Endodermal cell (in vitro differentiated cells): ENCODE measurements around the gene UNC13C. TPM values are rescaled to one million over a fixed set of nuclear protein-coding genes. Genes with fewer than 3 reads are reported as not detected.

Experiments used
- DNase-seq: peaks from one replicate; pipeline ENCODE4 v3.0.0-alpha.2; 2017
- H3K27ac ChIP-seq: 2 replicates; pipeline ENCODE4 v1.5.1; 2013; ENCODE audit warnings: mild to moderate bottlenecking, low read depth, low read length, moderate library complexity
- H3K27me3 ChIP-seq: 2 replicates; pipeline ENCODE4 v1.6.1; 2013; ENCODE audit warnings: mild to moderate bottlenecking, low read length, moderate library complexity; ENCODE audit not compliant: insufficient read depth, control insufficient read depth, poor library complexity, severe bottlenecking
- H3K36me3 ChIP-seq: 2 replicates; pipeline ENCODE4 v1.7.0; 2013; ENCODE audit warnings: mild to moderate bottlenecking, low read length, moderate library complexity; ENCODE audit not compliant: control insufficient read depth, insufficient read depth
- H3K4me1 ChIP-seq: one replicate; pipeline ENCODE4 v1.7.0; 2013; ENCODE audit warnings: low read length; ENCODE audit not compliant: control insufficient read depth, insufficient read depth
- H3K4me3 ChIP-seq: 2 replicates; pipeline ENCODE4 v1.5.1; 2013; ENCODE audit warnings: mild to moderate bottlenecking, low read length, moderate library complexity
- H3K9ac ChIP-seq: 2 replicates; pipeline ENCODE4 v1.6.1; 2013; ENCODE audit warnings: mild to moderate bottlenecking, low read length, moderate library complexity; ENCODE audit not compliant: poor library complexity, severe bottlenecking; ENCODE audit errors: extremely low read depth
- H3K9me3 ChIP-seq: 2 replicates; pipeline ENCODE4 v1.6.1; 2013; ENCODE audit warnings: mild to moderate bottlenecking, low read length, moderate library complexity; ENCODE audit not compliant: control insufficient read depth
- H3K27ac Mint-ChIP-seq: 2 replicates; pipeline ENCODE4 v1.8.0; 2020; ENCODE audit warnings: mixed read lengths
- H3K27me3 Mint-ChIP-seq: 2 replicates; pipeline ENCODE4 v1.8.0; 2021; ENCODE audit warnings: mild to moderate bottlenecking, mixed read lengths; ENCODE audit not compliant: insufficient read depth
- H3K36me3 Mint-ChIP-seq: 2 replicates; pipeline ENCODE4 v1.8.0; 2020; ENCODE audit warnings: low read depth, mixed read lengths
- H3K4me1 Mint-ChIP-seq: 2 replicates; pipeline ENCODE4 v1.8.0; 2020; ENCODE audit warnings: mixed read lengths
- H3K4me3 Mint-ChIP-seq: 2 replicates; pipeline ENCODE4 v1.8.0; 2020; ENCODE audit warnings: mild to moderate bottlenecking, moderate library complexity, mixed read lengths
- H3K9me3 Mint-ChIP-seq: 2 replicates; pipeline ENCODE4 v1.8.0; 2020; ENCODE audit warnings: mild to moderate bottlenecking, mixed read lengths
- WGBS, 2 experiments: methylation state at CpG; one replicate each; pipeline versions ENCODE4 v1.1.5 to v1.1.7; 2013; ENCODE audit warnings: missing lambda C conversion rate in 2 of 2, mixed read lengths in 1 of 2; ENCODE audit not compliant: insufficient coverage in 1 of 2, insufficient read length in 1 of 2; 5-methylcytosine and 5-hydroxymethylcytosine counted together
- total RNA-seq, 2 donors: library from RNA; stranded (reverse); fragmentation: NEBNext Ultra II Directional in 1 of 2; extraction: Animal tissue kit (Norgen Biotek cat#: 25700) in 1 of 2; gene quantifications; 2 replicates in 1 of 2; 3 replicates in 1 of 2; pipeline ENCODE4 v1.2.1, GENCODE V29; 2021
- TF ChIP-seq, protein P1 (sequence below): fragments of 200-600 bp; sonication (generic); conservative IDR thresholded peaks from 2 replicates; pipeline ENCODE4 v1.5.0; 2021; ENCODE audit warnings: antibody characterized with exemption, mild to moderate bottlenecking

The UNC13C gene
- total RNA-seq, 2 donors from 2014 or later: 7.2 to 19.9 TPM

DNA sequence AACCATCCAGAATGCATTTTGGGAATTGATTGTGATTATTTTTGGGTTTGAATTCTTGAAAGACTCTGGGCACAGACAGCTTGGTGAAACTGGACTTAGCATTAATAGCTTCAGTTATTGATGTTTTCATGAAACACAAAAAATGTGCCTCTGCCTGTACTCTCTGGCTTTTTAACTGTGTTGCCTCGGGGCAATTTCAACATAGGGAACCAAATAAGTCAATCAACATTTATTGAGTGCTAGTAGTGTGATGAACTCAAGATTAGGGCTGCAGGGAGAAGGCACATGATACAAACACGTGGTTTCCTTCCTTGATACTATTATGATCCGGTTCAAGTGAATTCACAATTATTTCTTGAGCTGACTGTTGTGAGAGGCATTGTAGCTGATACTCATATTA, 50.8 kb downstream of the UNC13C start:
- WGBS, 2 experiments: 91% methylated on average over 2 of the region's 3 CpGs; no CpG with 5 or more reads in 1 of the 2 experiments
- Histone ChIP-seq H3K4me1 (peaks cover 8% of the 10 kb centered on the region), H3K36me3 (no peaks in the 10 kb centered on the region), H3K9ac (no peak overlapping the region), H3K4me3 (no peak overlapping the region), H3K9me3 (no peaks in the 10 kb centered on the region), H3K27ac (no peak overlapping the region), H3K27me3 (no peaks in the 10 kb centered on the region)
- H3K9me3 Mint-ChIP-seq: peaks cover 11% of the 10 kb centered on the region
- no peaks in the 10 kb centered on the region for H3K27me3 Mint-ChIP-seq
- TF ChIP-seq, protein P1, sequence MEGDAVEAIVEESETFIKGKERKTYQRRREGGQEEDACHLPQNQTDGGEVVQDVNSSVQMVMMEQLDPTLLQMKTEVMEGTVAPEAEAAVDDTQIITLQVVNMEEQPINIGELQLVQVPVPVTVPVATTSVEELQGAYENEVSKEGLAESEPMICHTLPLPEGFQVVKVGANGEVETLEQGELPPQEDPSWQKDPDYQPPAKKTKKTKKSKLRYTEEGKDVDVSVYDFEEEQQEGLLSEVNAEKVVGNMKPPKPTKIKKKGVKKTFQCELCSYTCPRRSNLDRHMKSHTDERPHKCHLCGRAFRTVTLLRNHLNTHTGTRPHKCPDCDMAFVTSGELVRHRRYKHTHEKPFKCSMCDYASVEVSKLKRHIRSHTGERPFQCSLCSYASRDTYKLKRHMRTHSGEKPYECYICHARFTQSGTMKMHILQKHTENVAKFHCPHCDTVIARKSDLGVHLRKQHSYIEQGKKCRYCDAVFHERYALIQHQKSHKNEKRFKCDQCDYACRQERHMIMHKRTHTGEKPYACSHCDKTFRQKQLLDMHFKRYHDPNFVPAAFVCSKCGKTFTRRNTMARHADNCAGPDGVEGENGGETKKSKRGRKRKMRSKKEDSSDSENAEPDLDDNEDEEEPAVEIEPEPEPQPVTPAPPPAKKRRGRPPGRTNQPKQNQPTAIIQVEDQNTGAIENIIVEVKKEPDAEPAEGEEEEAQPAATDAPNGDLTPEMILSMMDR: no peak
- no peak overlapping the region for H3K27ac Mint-ChIP-seq
- no peak overlapping the region for H3K4me3 Mint-ChIP-seq
- peaks cover 2% of the 10 kb centered on the region for H3K36me3 Mint-ChIP-seq
- peaks cover 19% of the 10 kb centered on the region for H3K4me1 Mint-ChIP-seq
- DNase-seq: no peak

DNA sequence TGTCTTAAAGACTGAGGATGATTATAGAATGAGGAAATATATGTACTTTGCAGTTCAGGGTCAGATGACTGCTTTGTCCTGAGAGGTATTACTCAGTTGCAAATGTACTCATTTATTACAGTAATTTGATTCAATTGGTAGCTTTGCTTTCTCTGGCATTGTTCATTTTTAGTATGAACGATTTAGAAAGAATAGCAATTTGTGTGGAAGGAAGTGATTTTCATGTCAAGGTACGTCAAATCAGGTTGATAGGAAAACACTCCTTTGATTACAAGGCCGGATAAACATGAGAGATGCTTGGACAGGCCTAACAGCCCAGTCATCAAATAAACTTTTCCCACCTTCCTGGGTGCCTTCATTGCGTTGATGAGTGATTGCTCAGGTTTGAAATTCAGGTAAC, 53.8 kb downstream of the UNC13C start:
- no peak for DNase-seq
- H3K4me3 Mint-ChIP-seq: no peak overlapping the region
- peaks cover 23% of the 10 kb centered on the region for H3K4me1 Mint-ChIP-seq
- TF ChIP-seq, protein P1: no peak
- peaks cover 11% of the 10 kb centered on the region for H3K9me3 Mint-ChIP-seq
- Histone ChIP-seq H3K27me3 (no peaks in the 10 kb centered on the region), H3K9me3 (no peaks in the 10 kb centered on the region), H3K9ac (no peak overlapping the region), H3K4me1 (peaks cover 14% of the 10 kb centered on the region), H3K4me3 (no peak overlapping the region), H3K27ac (no peak overlapping the region), H3K36me3 (no peaks in the 10 kb centered on the region)
- WGBS, 2 experiments: 90 to 93% methylated on average over 3 to 4 of the region's 4 CpGs
- H3K27me3 Mint-ChIP-seq: no peaks in the 10 kb centered on the region
- H3K27ac Mint-ChIP-seq: no peak overlapping the region
- peaks cover 2% of the 10 kb centered on the region for H3K36me3 Mint-ChIP-seq

DNA sequence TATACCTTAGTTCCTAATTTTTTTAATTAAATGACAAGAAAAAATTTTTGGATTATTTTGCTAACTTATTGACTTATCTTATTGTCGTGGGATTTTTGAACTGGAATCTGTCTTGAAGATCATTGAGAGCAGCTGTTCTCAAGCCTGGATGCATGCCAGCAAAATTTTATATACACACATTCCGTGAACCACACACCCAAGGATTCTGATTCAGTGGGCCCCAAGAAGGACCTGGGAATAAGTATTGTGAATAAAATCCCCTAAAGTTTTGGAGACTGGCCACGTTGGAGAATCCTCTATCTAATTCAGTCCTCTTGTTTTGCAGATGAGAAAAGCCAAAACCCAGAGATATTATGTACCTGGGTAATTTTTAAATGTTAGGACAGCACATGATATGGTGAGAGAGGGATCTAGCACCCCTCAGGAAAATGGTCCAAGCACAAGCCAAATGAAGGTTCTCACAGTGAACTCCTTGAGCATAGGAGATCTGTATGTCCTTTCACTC, 55.2 kb downstream of the UNC13C start:
- 94 to 100% methylated on average over 2 to 3 of the region's 3 CpGs for WGBS, 2 experiments
- H3K9me3 ChIP-seq: no peaks in the 10 kb centered on the region
- H3K36me3 Mint-ChIP-seq: peaks cover 2% of the 10 kb centered on the region
- H3K9ac ChIP-seq: no peak overlapping the region
- H3K27ac Mint-ChIP-seq: no peak overlapping the region
- peaks cover 23% of the 10 kb centered on the region for H3K4me1 Mint-ChIP-seq
- no peak overlapping the region for H3K27ac ChIP-seq
- H3K4me3 Mint-ChIP-seq: no peak overlapping the region
- H3K27me3 ChIP-seq: no peaks in the 10 kb centered on the region
- no peak overlapping the region for H3K4me3 ChIP-seq
- peaks cover 14% of the 10 kb centered on the region for H3K4me1 ChIP-seq
- no peaks in the 10 kb centered on the region for H3K36me3 ChIP-seq
- TF ChIP-seq, protein P1: no peak
- no peak for DNase-seq
- H3K27me3 Mint-ChIP-seq: no peaks in the 10 kb centered on the region
- peaks cover 11% of the 10 kb centered on the region for H3K9me3 Mint-ChIP-seq
